ENCODE data around the gene PTPRN2.

The PTPRN2 gene

DNA sequence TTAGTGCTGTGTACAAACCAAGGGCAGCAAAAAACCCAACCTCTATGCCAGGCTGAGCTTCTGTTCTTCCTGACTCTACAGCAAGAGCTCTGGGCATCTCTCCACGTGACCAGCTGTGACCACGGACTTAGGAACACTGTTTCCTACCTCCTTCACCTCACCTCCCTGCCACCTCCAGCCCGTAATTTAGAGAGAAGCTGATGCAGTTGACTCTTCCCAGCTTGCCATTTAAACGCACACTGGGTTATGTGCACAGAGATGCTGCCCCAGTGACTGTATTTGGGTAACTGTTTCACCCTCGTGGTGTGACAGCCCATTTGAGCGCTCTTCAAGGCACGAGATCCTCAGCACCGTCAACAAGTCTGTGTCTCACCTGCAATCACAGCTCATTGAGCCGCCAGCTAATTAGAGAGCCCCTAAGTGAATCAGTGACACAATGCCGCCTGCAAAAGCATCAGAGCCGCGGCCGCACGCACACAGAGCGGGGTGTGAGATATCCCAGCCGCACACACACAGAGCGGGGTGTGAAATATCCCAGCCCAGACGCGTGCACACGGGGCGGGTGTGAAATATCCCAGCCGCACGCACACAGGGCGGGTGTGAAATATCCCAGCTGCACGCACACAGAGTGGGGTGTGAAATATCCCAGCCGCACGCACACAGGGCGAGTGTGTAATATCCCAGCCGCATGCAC lies 319.7 kb downstream of the PTPRN2 start:
- POLR2A ChIA-PET = no interaction called here
- DNase-seq (ENCODE audit: extremely low spot score) = no peak
- no peak for TF ChIP-seq FOXK2 (IDR thresholded peaks at IDR 0.05)
- TF ChIP-seq ELF4 (IDR thresholded peaks at IDR 0.05) = no peak
- TF ChIP-seq FOXM1 (IDR thresholded peaks at IDR 0.05; ENCODE audit: borderline replicate concordance) = no peak
- no peak for TF ChIP-seq NFRKB (IDR thresholded peaks at IDR 0.05)
- TF ChIP-seq ARNT (IDR thresholded peaks at IDR 0.05) = no peak
- CTCF ChIA-PET = interaction anchor here (0.7 kb wide), 1 partner anchor 10 kb away, joined by 3 read pairs; no protein-coding TSS in a partner anchor

DNA sequence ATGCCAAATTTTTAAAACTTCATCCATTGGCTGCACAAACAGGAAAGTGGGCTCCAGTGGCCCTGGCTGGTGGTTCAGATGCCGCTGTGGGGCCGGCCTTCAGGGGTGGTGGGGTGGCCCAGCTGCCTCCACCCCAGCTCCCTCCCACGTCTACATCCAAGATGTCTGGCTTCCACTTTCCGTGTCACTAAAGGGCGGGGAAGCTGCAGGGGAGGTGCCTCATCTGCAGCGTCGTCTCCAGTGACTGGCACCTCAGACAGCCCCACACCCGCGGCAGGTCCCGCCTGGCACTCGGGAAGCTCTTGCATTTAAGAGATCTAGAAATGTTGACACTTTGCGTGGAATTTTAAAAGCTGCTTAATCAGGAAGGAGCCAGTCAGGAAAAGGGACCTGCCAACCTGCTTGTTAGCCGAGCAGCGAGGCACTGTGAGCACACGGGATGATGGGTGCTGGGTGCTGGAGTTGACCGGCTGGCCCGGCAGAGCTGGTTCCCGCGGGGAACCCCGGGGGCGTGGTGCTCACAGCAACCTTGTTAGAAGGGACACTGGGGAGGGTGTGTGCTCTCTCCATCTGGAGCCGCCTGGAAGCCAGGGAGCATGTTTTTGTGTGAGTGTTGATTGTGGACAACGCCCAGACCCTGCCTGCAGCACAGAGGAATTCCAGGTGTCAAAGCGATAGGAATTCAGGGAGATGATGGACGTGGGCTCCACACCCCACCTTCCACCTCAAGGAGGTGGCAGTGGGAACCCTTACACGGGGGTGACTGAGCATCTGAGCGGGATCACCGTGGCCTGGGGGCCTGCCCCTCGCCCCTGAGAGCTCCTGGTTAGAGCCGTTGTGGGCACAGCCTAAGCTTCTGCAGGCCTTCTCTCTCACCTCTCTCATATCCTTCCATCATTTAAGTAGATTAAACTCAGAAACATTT lies 320.5 kb downstream of the PTPRN2 start:
- TF ChIP-seq FOXK2 (IDR thresholded peaks at IDR 0.05) = no peak
- TF ChIP-seq ZNF384 (IDR thresholded peaks at IDR 0.05) = no peak
- TF ChIP-seq BHLHE40 (IDR thresholded peaks at IDR 0.05; ENCODE audit: borderline replicate concordance) = no peak
- TF ChIP-seq SP1 (IDR thresholded peaks at IDR 0.05) = no peak
- no peak for TF ChIP-seq HDGF (IDR thresholded peaks at IDR 0.05; ENCODE audit: borderline replicate concordance)
- TF ChIP-seq TARDBP (IDR thresholded peaks at IDR 0.05) = no peak
- TF ChIP-seq CTBP1 (IDR thresholded peaks at IDR 0.05; ENCODE audit: borderline replicate concordance) = no peak
- DNase-seq (ENCODE audit: extremely low spot score) = no peak
- ChIA-PET CTCF (interaction anchor here (0.7 kb wide), 1 partner anchor 9 kb away, joined by 3 read pairs; no protein-coding TSS in a partner anchor), POLR2A (no interaction called here)

DNA sequence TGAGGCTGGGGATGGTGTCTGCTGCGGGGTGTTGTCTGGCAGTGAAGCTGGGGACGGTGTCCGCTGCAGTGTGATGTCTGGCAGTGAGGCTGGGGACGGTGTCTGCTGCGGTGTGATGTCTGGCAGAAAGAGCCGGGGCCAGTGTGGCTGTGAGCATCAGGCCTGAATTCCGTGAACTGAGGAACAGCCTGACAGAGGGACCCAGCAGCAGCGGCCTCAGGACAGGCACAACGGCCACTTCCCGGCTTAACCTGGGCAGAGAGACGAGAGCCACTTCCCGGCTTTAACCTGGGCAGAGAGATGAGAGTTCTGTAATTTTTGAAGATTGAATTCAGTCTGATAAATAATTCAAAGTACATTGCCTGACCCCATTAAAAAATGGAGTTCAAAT lies 321.2 kb downstream of the PTPRN2 start:
- CTCF ChIA-PET = no interaction called here
- POLR2A ChIA-PET = no interaction called here
- TF ChIP-seq ELF4 (IDR thresholded peaks at IDR 0.05) = no peak
- no peak for TF ChIP-seq HDGF (IDR thresholded peaks at IDR 0.05; ENCODE audit: borderline replicate concordance)
- TF ChIP-seq FOXK2 (IDR thresholded peaks at IDR 0.05) = no peak
- TF ChIP-seq SUZ12 (IDR thresholded peaks at IDR 0.05) = no peak
- TF ChIP-seq, protein P1, sequence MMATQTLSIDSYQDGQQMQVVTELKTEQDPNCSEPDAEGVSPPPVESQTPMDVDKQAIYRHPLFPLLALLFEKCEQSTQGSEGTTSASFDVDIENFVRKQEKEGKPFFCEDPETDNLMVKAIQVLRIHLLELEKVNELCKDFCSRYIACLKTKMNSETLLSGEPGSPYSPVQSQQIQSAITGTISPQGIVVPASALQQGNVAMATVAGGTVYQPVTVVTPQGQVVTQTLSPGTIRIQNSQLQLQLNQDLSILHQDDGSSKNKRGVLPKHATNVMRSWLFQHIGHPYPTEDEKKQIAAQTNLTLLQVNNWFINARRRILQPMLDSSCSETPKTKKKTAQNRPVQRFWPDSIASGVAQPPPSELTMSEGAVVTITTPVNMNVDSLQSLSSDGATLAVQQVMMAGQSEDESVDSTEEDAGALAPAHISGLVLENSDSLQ (IDR thresholded peaks at IDR 0.05) = no peak
- TF ChIP-seq ARNT (IDR thresholded peaks at IDR 0.05) = no peak
- no peak for TF ChIP-seq ZNF384 (IDR thresholded peaks at IDR 0.05)
- TF ChIP-seq CTBP1 (IDR thresholded peaks at IDR 0.05; ENCODE audit: borderline replicate concordance) = no peak
- TF ChIP-seq FOXM1 (IDR thresholded peaks at IDR 0.05; ENCODE audit: borderline replicate concordance) = no peak
- no peak for DNase-seq (ENCODE audit: extremely low spot score)

- no peak for DNase-seq (ENCODE audit: extremely low spot score)
- CTCF ChIA-PET = no interaction called here
- TF ChIP-seq FOXK2 (IDR thresholded peaks at IDR 0.05) (no peak), ELF4 (IDR thresholded peaks at IDR 0.05) (no peak), CTBP1 (IDR thresholded peaks at IDR 0.05; ENCODE audit: borderline replicate concordance) (no peak), ZNF384 (IDR thresholded peaks at IDR 0.05) (no peak)
- TF ChIP-seq, protein P1 (IDR thresholded peaks at IDR 0.05) = no peak
- POLR2A ChIA-PET = no interaction called here
Observed at GRCh38 chr7:158265743-158266080, 321.9 kb downstream of the PTPRN2 start.

- no peak for DNase-seq (ENCODE audit: extremely low spot score)
- POLR2A ChIA-PET = no interaction called here
- TF ChIP-seq HDGF (IDR thresholded peaks at IDR 0.05; ENCODE audit: borderline replicate concordance) (no peak), ZNF384 (IDR thresholded peaks at IDR 0.05) (no peak), FOXA1 (IDR thresholded peaks at IDR 0.05) (no peak), ARNT (IDR thresholded peaks at IDR 0.05) (no peak), BHLHE40 (IDR thresholded peaks at IDR 0.05; ENCODE audit: borderline replicate concordance) (no peak), TARDBP (IDR thresholded peaks at IDR 0.05) (no peak), FOXM1 (IDR thresholded peaks at IDR 0.05; ENCODE audit: borderline replicate concordance) (no peak), SP1 (IDR thresholded peaks at IDR 0.05) (no peak), SUZ12 (IDR thresholded peaks at IDR 0.05) (no peak), NFRKB (IDR thresholded peaks at IDR 0.05) (no peak), ELF4 (IDR thresholded peaks at IDR 0.05) (no peak), CTBP1 (IDR thresholded peaks at IDR 0.05; ENCODE audit: borderline replicate concordance) (no peak), FOXK2 (IDR thresholded peaks at IDR 0.05) (no peak)
- TF ChIP-seq, protein P1 (IDR thresholded peaks at IDR 0.05) = no peak
- CTCF ChIA-PET = no interaction called here
Observed at GRCh38 chr7:158264881-158265742, 322.5 kb downstream of the PTPRN2 start.
